ENCODE measurements around the gene EGFL6.
A peak's percentile ranks its signal among the peaks of the same experiment; 100 is the strongest.
"Not testable (repeated sequence)": the region's sequence is repeated elsewhere in the genome, so short reads cannot be mapped to it uniquely, and the experiment has no call there.

Gene EGFL6

DNA sequence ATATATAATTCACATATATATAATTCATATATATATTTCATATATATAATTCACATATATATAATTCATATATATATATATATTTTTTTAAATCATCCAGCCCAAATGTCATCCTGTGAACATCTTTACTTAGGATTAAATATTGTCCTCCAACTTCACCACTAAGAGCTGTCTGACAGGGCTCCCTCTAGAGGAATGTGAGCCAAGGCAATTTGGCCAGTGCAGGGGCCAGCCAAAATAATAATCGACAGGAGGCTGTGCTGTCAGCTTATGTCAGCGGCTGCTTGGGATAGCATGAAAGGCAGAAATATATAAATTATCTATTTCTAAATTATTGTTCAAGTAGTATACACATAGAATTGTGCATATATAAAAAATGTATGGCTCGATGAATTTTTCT is 29.5 kb downstream of the EGFL6 start:
- DNase-seq = no peak

DNA sequence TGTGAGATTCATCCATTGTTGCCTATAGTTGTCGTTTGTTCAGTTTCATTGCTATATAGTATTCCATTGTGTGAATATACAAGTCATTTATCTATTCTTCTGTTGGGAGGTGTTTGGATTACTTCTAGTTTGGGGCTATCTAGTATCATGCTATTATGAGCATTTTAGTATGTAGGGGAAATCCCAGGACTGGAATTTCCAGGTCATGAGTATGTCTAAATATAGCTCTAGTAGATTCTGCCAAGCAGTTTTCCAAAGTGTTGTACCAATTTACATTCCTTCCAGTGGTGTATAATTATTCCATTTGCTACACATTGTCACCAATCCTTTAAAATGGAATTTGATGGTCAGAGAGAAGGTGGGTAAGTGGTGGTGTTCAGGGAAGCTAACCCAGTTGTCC is 30.1 kb downstream of the EGFL6 start:
- DNase-seq = no peak

DNA sequence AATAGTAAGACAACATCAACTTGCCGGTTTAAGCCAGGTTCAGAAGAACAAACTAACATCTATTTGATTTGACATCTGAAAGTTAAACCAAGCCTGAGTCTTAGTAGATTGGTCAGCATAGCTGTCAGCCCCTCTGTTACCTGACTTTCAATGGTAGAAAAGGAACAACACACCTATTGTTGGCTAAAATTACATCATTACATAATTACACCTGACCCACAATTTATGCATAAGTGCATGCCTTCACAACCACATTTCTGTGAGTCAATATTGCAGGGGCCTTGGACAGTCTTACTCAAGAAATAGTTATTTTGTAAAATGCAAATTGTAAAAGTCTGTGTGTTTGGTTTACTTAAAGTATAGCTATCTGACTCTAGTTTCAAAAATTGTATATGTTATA is 36.2 kb downstream of the EGFL6 start:
- no peak for DNase-seq

DNA sequence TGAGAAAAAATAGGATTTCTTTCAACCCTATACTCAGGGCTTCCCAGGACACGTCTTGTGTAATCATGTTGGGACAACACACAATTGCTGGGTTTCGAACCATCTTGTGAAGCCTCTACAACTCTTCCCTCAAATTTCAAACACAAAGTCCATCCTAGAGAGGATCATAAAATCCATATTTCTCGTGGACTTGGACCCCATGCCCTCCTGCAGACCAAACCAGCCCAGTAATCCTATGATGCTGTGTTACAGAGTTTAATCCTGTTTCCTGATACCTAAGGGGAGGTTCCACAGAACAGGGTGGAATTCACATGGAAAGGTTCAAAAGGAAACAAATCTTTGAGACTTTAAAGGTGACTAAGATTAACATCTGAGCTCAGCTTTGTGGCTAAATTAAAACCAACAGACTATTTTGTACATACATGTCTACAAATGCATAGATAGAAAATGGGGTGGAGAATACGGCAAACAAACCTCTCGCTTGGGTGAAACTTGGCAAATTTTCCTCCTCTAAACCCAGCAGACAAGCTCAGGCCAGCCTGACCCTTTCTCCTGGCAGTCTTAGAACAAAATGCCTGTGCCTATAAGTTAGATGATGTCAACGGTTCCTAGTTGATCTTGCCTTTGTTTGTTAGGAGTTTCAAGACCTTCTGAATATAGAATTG is 38.1 kb downstream of the EGFL6 start:
- DNase-seq = no peak

DNA sequence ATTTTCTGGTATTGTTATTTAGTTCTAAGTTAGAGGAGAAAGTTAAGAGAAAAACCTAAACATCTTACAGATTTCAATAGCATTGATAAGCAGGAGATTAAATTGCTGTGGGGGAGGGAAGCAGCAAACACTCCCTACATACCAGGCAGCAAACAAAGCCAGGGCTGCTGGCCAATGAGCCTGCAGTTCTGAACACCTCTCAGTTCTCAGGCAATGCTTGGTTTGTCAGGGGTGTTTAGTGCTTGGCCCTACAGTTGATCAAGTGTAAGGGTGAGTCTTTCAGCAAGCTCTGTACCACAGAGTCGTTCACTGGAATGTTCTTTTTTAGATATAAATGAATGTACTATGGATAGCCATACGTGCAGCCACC is 38.6 kb downstream of the EGFL6 start:
- no peak for DNase-seq

DNA sequence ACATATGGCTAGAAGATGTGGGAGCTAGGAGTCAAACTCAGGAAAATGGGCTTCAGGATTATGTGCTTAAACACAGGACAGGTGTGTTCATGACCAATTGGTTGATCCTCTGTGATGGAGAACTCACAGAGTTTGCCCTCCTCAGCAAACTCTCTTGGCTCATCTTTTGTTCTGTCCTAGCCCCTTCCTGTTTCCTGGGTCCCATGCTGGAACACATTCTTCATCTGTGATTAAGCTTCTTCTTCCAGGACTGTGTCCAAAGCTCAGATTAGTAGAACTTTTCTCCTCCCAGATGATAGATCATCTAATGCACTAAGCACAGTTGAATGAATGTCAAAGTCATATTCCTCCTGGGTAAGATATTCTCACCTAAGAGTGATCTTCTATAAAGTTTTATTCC is 44.8 kb downstream of the EGFL6 start:
- no peak for DNase-seq

DNA sequence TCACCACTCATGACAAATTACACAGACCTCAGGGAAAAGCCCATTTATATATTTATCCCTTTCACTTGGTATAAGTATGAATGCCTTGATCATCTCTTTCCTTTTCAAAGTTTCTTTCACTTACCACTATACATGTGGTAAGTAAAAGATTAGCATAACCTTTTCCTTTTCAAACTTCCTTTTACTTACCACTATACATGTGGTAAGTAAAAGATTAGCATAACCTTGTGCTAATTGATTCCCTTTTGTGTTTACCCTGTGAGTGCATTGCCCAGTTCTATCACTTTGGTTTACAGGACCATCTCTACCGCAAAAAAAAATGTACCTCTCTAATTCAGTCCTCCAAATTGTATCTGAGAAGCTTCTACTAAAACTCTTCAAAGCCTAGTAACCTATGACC is 50.8 kb downstream of the EGFL6 start:
- no peak for DNase-seq

DNA sequence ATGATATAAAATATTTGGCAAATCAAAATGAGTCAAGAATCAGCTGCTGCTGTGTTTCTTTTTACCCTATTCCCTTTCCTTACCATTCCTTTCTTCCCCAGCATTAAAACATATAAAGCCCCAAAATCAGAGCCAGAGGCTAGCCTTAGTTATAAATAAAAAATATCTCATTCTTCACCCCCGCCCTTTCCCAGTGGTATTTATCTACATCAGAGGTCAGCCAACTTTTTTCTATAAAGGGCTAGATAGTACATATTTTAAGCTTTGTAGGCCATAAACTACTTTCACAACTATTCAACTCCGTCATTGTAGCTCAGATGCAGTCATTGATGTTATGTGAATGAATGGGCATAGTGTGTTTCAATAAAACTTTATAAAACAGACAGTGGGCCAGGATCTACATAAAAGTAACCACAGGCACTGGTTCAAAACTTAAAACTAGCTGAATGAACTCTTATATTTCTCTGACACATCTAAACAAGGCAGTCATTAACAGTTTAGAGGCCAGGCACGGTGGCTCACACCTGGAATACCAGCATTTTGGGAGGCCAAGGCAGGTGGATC is 53.1 kb downstream of the EGFL6 start:
- no peak for DNase-seq

DNA sequence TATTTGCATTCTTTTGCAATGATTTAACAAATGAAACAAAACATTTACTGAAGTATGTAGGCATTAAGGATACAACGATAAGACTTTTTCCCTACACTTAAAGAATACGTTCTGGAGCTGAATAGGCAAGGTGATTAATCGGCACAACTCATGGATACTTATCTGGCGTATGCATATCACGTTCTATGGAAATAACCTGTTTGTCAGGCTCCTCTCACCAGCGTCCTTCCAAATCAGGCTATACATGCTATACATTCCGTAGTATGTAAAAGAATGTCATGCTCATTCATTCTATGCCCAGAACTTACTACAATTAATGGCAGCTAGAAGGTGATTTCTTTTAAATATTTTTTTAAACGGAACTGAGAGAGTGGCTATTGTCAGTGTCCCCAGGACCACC is 57.9 kb downstream of the EGFL6 start:
- DNase-seq = no peak

DNA sequence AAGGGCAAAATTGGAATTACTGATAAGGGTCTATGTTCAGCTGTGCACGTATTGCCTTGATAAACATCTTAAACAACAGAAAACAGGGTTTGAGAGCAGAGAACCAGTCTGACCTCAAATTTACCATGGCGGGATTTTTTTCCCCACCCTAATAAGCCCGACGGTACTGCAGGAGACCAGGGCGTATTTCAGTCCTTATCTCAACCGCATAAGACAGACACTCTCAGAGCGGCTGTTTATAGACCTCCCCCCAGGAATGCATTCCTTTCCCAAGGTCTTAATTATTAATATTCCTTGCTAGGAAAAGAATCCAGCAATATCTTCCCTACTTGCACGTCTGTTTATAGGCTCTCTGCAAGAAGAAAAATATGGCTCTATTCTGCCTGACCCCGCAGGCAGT is 67.8 kb downstream of the EGFL6 start:
- not testable (repeated sequence) for DNase-seq

DNA sequence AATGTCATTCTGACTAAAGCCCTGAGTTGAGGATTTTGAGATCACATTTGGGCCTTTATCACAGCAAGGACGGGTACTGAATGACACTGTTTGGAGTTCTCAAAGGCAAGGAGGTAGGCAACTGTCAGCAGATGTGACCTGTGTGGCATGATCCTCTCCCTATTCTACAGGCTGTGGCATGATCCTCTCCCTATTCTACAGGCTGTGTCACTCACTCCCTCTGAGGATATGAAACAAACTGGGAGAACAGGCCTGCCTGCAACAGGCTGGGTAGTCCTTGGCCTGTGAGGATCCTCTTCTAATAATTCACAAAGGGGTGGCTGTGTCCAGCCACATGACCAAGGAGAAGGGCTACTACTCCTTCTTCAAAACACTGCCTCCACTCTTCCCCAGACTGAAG is 68.6 kb downstream of the EGFL6 start:
- no peak for DNase-seq

DNA sequence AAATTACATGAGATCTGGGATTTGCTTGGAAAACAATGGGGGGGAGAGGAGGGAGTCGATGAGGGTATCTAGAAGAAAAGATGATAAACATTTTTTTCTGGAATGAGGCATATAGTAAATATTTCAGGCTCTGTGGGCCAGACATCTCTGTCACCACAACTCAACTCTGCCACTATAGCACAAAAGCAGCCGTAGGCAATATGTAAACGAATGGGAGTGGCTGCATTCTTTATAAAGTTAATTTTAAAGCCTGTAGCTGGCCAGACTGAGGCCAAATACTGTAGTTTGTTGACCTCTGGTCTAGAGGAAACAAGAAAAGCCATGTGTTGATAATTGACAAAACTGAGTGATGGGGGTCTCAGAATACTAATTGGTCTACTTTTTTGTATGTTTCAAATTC is 69.4 kb downstream of the EGFL6 start:
- no peak for DNase-seq

DNA sequence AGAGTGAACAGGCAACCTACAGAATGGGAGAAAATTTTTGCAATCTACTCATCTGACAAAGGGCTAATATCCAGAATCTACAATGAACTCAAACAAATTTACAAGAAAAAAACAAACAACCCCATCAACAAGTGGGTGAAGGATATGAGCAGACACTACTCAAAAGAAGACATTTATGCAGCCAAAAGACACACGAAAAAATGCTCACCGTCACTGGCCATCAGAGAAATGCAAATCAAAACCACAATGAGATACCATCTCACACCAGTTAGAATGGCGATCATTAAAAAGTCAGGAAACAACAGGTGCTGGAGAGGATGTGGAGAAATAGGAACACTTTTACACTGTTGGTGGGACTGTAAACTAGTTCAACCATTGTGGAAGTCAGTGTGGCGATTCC is 72.3 kb downstream of the EGFL6 start:
- DNase-seq = not testable (repeated sequence)

DNA sequence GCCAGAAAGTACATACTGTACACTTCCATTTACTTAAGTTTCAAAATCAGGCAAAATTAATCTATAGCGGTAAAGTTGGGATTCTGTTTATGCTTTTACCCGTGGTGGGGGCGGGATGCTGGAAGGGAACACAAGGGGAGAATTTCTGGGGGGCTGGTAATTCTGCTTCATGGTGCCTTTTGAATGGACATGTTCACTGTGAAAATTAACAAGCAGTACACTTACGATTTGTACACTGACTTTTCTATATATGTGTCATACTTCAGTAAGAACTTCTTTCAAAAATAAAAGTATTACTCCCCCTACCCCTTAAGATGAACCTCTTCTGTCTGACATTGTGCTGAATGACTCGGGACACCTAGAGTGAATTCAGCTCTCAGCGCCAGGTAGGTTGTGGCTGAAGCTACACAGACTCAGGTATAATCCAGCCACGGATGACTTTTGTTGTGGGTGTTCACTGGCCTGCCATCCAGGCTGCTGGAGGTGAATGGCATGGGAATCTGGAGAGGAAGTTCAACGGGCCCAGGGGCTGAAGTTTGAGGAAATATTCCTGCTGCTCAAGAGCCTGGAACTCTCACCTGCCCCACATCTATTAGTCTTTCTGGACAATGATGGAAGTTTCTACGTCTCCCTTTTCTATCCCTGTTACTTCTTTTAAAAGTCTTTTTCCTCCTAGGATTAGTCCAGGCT is 76.2 kb downstream of the EGFL6 start:
- no peak for DNase-seq

DNA sequence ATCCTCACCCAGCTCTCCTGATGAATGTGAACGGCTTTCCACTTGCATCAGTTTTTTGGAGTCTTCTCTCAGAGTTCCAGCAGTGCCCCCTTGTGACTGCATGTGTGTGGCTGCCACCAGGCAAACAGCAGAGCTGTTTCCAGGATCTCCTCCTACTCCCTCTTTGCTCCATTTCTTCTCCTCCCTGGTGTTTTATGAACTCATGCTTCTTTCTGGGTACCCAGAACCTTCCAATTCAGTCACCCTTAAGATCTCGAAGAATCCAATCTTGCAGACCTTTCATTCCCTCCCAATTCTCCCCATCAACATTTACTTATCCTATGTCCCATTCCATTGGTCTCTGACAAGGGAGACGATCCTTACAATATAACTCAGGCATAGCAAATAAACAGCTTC is 76.8 kb downstream of the EGFL6 start:
- DNase-seq = peak; percentile 8

DNA sequence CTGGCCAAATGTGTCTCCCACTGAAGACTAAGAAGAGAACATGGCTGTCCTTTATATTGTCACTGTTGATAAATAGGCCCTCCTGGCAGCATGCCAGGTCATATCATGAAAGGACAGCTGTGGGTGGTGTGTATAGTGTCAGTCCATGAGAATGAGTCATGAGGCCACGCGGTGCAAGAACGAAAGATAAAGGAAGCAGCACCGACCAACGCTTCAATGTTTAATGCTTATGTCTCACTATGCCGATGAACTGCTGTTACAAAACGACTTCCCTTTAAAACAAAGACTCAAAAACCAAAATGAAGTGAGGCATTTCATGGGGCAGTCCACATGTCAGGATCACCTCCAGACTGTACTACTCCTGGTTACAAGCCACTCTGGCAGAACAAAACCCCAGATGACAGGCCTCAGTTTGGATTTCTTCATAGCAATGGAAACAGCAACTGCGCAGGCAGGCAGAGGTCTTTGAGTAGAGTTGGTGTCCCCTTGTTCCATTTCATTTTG is 78.4 kb downstream of the EGFL6 start:
- no peak for DNase-seq

DNA sequence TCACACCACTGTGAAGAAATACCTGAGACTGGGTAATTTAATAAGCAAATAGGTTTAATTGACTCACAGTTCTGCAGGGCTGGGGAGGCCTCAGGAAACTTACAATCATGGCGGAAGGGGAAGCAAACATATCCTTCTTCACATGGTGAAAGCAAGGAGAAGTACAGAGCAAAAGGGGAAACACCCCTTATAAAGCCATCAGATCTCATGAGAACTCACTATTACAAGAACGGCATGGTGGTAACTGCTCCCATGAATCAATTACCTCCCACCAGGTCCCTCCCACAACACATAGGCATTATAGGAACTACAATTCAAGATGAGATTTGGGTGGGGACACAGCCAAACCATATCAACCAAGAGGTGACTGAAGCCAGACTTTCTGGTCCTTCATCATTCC is 78.9 kb downstream of the EGFL6 start:
- not testable (repeated sequence) for DNase-seq

DNA sequence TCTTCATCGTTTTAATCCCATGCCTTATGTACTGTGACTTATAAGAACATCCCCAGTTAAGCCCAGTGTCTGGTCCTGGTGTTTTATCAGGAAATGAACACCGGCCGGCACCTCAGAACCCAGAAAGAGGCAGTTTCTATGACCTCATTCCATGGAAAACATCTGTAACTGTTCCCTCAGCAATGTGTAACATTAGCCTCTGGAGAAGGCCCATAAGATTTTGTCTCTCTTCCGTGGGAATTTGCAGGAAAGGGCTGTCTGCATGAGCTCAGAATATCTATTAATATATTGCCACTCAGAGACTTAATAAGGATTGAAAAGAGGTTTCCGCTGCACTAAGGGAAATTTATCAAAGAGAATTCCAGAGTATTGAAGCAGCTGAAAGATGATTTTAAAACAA is 80.4 kb downstream of the EGFL6 start:
- no peak for DNase-seq

DNA sequence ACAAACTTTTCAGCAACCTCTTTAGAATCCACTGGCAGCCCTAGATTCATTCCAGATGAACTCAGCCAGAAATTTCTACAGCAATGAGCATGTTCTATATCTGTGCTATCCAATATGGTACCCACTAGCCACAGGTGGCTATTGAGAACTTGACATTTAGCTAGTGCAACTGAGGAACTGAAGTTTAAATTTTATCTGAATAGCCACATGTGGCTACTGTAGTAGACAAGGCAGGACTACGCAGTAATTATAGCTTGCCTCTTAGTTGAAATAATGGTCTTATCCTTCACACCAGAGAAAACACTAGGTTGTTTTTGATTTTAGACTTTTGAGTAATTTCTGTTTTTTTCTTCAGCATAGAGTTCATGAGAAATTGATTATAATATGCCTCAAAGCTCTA is 80.9 kb downstream of the EGFL6 start:
- DNase-seq = no peak

DNA sequence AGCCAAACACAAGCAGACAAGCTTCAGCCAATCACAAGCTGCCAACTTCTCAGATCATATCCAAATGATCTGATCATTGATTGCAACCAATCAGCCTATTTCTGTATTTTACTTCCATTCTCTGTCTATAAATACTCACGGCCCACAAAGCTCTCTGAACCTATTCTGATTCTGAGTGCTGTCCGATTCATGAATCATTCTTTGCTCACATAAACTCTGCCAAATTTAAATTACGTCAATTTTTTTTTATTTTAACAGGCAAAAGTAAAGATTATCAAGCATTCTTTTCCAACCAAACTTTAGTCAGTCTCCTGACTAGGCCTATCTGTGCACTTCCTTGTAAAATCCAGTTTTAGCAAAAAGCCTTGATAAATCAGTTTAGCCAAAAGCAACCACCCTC is 81.7 kb downstream of the EGFL6 start:
- no peak for DNase-seq

DNA sequence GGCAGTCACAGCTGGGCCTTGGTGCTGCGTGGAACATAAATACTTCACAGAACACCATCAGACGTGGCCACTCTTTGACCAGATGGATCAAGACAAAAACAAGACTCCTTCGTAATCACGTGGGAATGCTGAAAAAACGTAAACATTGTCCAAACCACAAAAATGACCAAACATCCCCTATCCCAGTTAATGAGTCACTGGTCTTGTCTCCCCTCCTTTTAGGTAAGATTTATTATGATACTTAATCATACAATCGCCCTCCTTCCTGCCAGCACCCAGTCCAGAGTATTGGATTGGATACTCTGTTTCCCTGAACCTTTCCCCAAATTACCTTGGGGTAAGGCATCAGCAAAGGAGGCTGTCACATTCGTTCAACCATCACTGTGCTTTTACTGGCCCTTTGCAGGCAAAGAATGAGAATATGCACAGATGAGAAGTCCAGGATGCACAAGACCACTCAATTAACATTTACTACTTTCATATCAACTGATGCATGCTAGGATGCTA is 82.9 kb downstream of the EGFL6 start:
- no peak for DNase-seq

DNA sequence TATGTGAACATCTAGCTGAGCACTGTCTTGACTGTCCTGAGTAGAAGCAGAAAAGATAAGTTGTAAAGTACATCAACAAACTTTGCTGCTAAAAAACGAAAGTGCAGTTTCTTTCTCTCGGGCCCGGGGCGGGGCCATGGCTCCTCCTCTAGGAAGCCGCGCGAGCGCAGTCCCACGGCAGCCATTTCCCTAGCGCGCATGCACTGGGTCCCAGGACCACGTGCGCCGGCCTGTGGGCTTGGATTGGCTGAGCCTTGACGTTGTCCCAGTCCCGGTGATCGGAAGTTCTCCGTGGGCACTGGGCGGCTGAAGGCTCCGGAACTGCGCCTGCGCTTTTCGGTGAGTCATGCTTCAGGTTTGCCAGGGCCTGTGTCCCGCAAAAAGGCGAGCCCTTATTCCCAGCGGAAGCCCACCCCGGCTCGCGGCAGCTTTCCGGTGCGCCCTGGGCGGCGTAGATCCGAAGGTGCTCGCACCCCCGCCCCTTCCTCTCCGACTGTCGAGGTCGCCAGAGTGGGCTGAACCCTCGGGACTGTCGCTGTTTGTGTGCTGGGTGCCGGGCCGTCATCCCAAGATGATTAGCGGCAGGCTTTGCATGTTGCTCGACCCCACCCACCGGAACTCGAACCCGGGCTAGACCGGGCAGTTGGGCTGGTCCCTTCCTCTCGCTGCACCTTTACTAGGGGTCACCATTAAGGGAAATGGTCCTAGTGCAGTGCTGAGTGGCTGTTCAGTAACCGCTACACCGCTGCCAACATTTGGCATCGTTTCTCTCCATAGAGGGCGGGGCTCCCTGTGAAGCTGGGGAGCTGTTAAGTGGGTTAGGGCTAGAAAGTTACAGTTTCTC is 83.7 kb downstream of the EGFL6 start, which contains the start of gene TCEANC:
TSS of gene TCEANC (plus strand) at position 292 of the 844 bp plus-strand sequence. CDS start 9,368 bp downstream, outside the sequence.
- peak; percentile 90 for DNase-seq

DNA sequence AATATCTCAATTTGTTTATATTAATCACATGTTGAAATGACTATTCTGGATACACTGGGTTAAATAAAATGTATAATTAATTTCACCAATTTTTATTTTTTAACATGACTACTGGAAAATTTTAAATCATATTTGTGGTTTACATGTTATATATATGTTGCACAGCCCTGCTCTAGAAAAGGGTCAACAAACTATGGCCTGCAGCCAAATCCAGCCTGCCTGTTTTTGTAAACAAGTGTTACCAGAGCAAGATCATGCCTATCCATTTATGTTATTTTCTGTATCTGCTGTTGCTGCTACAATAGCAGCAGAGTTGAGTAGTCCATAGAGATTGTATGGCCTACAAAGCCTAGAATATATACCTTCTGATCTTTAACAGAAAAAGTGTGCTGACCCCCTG is 84.7 kb downstream of the EGFL6 start:
- DNase-seq = no peak

All from DMS 273 treated with DMSO at 0.1 percent for 48 hours (cell line).